Measurements from ENCODE around the gene LRRC30.

DNA sequence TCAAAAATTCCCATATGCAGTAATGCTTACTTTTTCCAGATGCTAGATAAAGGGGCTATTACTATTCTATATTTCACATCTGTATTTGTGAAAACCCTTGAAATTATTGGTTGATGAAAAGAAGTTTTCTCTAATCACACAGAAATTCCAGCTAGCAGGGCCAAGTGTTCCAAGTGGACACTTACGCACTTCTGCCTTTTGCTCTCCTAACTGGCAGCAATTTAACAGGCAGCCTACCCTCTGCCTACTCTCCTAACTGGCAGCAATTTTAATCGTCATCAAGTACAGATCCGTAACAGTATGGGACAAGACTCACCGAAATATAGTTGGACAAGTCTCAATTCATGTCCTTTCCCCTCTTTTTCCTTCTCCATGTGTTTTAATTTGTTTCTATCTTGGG, 12.0 kb downstream of the LRRC30 start:
- TF ChIP-seq, protein P1, sequence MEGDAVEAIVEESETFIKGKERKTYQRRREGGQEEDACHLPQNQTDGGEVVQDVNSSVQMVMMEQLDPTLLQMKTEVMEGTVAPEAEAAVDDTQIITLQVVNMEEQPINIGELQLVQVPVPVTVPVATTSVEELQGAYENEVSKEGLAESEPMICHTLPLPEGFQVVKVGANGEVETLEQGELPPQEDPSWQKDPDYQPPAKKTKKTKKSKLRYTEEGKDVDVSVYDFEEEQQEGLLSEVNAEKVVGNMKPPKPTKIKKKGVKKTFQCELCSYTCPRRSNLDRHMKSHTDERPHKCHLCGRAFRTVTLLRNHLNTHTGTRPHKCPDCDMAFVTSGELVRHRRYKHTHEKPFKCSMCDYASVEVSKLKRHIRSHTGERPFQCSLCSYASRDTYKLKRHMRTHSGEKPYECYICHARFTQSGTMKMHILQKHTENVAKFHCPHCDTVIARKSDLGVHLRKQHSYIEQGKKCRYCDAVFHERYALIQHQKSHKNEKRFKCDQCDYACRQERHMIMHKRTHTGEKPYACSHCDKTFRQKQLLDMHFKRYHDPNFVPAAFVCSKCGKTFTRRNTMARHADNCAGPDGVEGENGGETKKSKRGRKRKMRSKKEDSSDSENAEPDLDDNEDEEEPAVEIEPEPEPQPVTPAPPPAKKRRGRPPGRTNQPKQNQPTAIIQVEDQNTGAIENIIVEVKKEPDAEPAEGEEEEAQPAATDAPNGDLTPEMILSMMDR (IDR thresholded peaks at IDR 0.05; ENCODE audit: poor library complexity): no peak
- TF ChIP-seq EZH2 (IDR thresholded peaks at IDR 0.05; ENCODE audit: borderline replicate concordance): no peak
